Mucosa of stomach (tissue), 1 donor: Measurements from ENCODE around the gene JAML.

Experiments
- H3K27me3 ChIP-seq: one replicate; pipeline ENCODE4 v1.7.0; 2013; ENCODE audit warnings: mild to moderate bottlenecking, low read length; ENCODE audit not compliant: control insufficient read depth, insufficient read depth
- H3K36me3 ChIP-seq: one replicate; pipeline ENCODE4 v1.7.0; 2013; ENCODE audit warnings: low read length; ENCODE audit not compliant: control insufficient read depth, insufficient read depth
- H3K4me1 ChIP-seq: one replicate; pipeline ENCODE4 v1.7.0; 2013; ENCODE audit warnings: mild to moderate bottlenecking, low read length; ENCODE audit not compliant: control insufficient read depth, insufficient read depth
- H3K4me3 ChIP-seq: one replicate; pipeline ENCODE4 v1.7.0; 2013; ENCODE audit warnings: low read length
- H3K9ac ChIP-seq: one replicate; pipeline ENCODE4 v1.7.0; 2013; ENCODE audit warnings: mild to moderate bottlenecking, low read length, moderate library complexity
- H3K9me3 ChIP-seq: one replicate; pipeline ENCODE4 v1.7.0; 2013; ENCODE audit warnings: mild to moderate bottlenecking, low read length, moderate library complexity; ENCODE audit not compliant: control insufficient read depth
- donor health status: Pancreatic carcinoma.

The JAML gene

GRCh38 chr11:118223570-118223969 is 1.2 kb downstream of the JAML start:
- Histone ChIP-seq H3K9me3 (no peaks in the 10 kb centered on the region), H3K27me3 (no peaks in the 10 kb centered on the region), H3K4me1 (no peaks in the 10 kb centered on the region), H3K4me3 (peak overlapping the region; percentile 17), H3K9ac (peak overlapping the region; percentile 15), H3K36me3 (no peaks in the 10 kb centered on the region)

- H3K9ac ChIP-seq, result no peak overlapping the region
- no peaks in the 10 kb centered on the region for H3K27me3 ChIP-seq
- H3K9me3 ChIP-seq, result no peaks in the 10 kb centered on the region
- H3K4me3 ChIP-seq, result no peak overlapping the region
- no peaks in the 10 kb centered on the region for H3K4me1 ChIP-seq
- no peaks in the 10 kb centered on the region for H3K36me3 ChIP-seq
Measured at GRCh38 chr11:118222437-118222836, 2.4 kb downstream of the JAML start.

- Histone ChIP-seq H3K9me3 (no peaks in the 10 kb centered on the region), H3K36me3 (no peaks in the 10 kb centered on the region), H3K4me3 (no peak overlapping the region), H3K4me1 (no peaks in the 10 kb centered on the region), H3K27me3 (no peaks in the 10 kb centered on the region), H3K9ac (no peak overlapping the region)
Measured at GRCh38 chr11:118221419-118221818, 3.4 kb downstream of the JAML start.

GRCh38 chr11:118219732-118220131 is 5.1 kb downstream of the JAML start:
- Histone ChIP-seq H3K9me3 (no peaks in the 10 kb centered on the region), H3K4me3 (no peak overlapping the region), H3K27me3 (no peaks in the 10 kb centered on the region), H3K36me3 (no peaks in the 10 kb centered on the region), H3K9ac (no peak overlapping the region), H3K4me1 (peaks cover 6% of the 10 kb centered on the region)

- Histone ChIP-seq H3K4me1 (peaks cover 10% of the 10 kb centered on the region), H3K4me3 (no peak overlapping the region), H3K9ac (no peak overlapping the region), H3K27me3 (no peaks in the 10 kb centered on the region), H3K9me3 (no peaks in the 10 kb centered on the region), H3K36me3 (no peaks in the 10 kb centered on the region)
Measured at GRCh38 chr11:118219244-118219643, 5.6 kb downstream of the JAML start.

GRCh38 chr11:118217575-118217974 is 7.2 kb downstream of the JAML start:
- Histone ChIP-seq H3K9ac (no peak overlapping the region), H3K4me1 (peaks cover 26% of the 10 kb centered on the region), H3K27me3 (no peaks in the 10 kb centered on the region), H3K36me3 (no peaks in the 10 kb centered on the region), H3K4me3 (no peak overlapping the region), H3K9me3 (no peaks in the 10 kb centered on the region)

- Histone ChIP-seq H3K27me3 (no peaks in the 10 kb centered on the region), H3K9ac (no peak overlapping the region), H3K9me3 (no peaks in the 10 kb centered on the region), H3K4me1 (peaks cover 33% of the 10 kb centered on the region), H3K4me3 (no peak overlapping the region), H3K36me3 (no peaks in the 10 kb centered on the region)
Measured at GRCh38 chr11:118216621-118217481, 8.0 kb downstream of the JAML start.

- H3K4me1 ChIP-seq, result peaks cover 40% of the 10 kb centered on the region
- H3K9ac ChIP-seq, result no peak overlapping the region
- no peaks in the 10 kb centered on the region for H3K9me3 ChIP-seq
- no peak overlapping the region for H3K4me3 ChIP-seq
- H3K27me3 ChIP-seq, result no peaks in the 10 kb centered on the region
- H3K36me3 ChIP-seq, result no peaks in the 10 kb centered on the region
Measured at GRCh38 chr11:118215765-118216164, 9.0 kb downstream of the JAML start.

GRCh38 chr11:118215262-118215661 is 9.5 kb downstream of the JAML start:
- Histone ChIP-seq H3K27me3 (no peaks in the 10 kb centered on the region), H3K9me3 (no peaks in the 10 kb centered on the region), H3K4me1 (peaks cover 40% of the 10 kb centered on the region), H3K4me3 (no peak overlapping the region), H3K9ac (no peak overlapping the region), H3K36me3 (no peaks in the 10 kb centered on the region)

- H3K9me3 ChIP-seq, result no peaks in the 10 kb centered on the region
- H3K4me1 ChIP-seq, result peaks cover 40% of the 10 kb centered on the region
- no peaks in the 10 kb centered on the region for H3K27me3 ChIP-seq
- no peaks in the 10 kb centered on the region for H3K36me3 ChIP-seq
- no peak overlapping the region for H3K9ac ChIP-seq
- H3K4me3 ChIP-seq, result no peak overlapping the region
Measured at GRCh38 chr11:118214210-118214914, 10.4 kb downstream of the JAML start.

- H3K27me3 ChIP-seq, result no peaks in the 10 kb centered on the region
- H3K4me3 ChIP-seq, result no peak overlapping the region
- H3K9ac ChIP-seq, result no peak overlapping the region
- no peaks in the 10 kb centered on the region for H3K36me3 ChIP-seq
- peaks cover 40% of the 10 kb centered on the region for H3K4me1 ChIP-seq
- H3K9me3 ChIP-seq, result no peaks in the 10 kb centered on the region
Measured at GRCh38 chr11:118213781-118214180, 11.0 kb downstream of the JAML start.

- Histone ChIP-seq H3K9ac (no peak overlapping the region), H3K4me3 (no peak overlapping the region), H3K9me3 (no peaks in the 10 kb centered on the region), H3K27me3 (no peaks in the 10 kb centered on the region), H3K4me1 (peaks cover 40% of the 10 kb centered on the region), H3K36me3 (no peaks in the 10 kb centered on the region)
Measured at GRCh38 chr11:118213201-118213600, 11.6 kb downstream of the JAML start.
